Endothelial cell of umbilical vein (primary cell): ENCODE results near the gene MED22. TPM values are rescaled to one million over a fixed set of nuclear protein-coding genes. Genes with fewer than 3 reads are reported as not detected.

Source experiments
- BruUV-seq: library from RNA; stranded (reverse); fragments of 400-500 nt; replicated peaks from 2 replicates; lab custom pipeline; 2021; lab: Mats Ljungman, UMichigan
- CTCF ChIA-PET: fragments of 300-600, 350-600 bp; sonication (Branson Sonifier 250); formaldehyde crosslinking; loops from one replicate; lab custom pipeline; 2021; ENCODE audit warnings: antibody characterized with exemption, inconsistent platforms; lab: Charles Lee
- POLR2A ChIA-PET: fragments of 300-600, 350-600 bp; sonication (Branson Sonifier 250); formaldehyde crosslinking; loops from one replicate; lab custom pipeline; 2021; ENCODE audit warnings: antibody characterized with exemption, inconsistent platforms; lab: Charles Lee
- DNase-seq: peaks from one replicate; pipeline ENCODE4 v3.0.0-alpha.2; 2011; ENCODE audit warnings: low read depth, low spot score
- FAIRE-seq: peaks from 2 replicates; lab custom pipeline; 2011; peaks lifted over from hg19 to GRCh38; lab: Jason Lieb, UNC
- H2AFZ ChIP-seq: 2 replicates; pipeline ENCODE4 v1.6.0; 2012; ENCODE audit warnings: low read depth, low read length, control low read depth, inconsistent platforms
- H3K27ac ChIP-seq: 2 replicates; pipeline ENCODE4 v1.5.1; 2011; ENCODE audit warnings: low read depth, mild to moderate bottlenecking, control low read depth, low read length, moderate library complexity; ENCODE audit not compliant: insufficient read depth
- H3K27me3 ChIP-seq, 2 experiments: 2 replicates each; pipeline versions ENCODE4 v1.6.0 to v1.6.1; 2011; ENCODE audit warnings: low read length in 2 of 2, mixed read lengths in 1 of 2; ENCODE audit not compliant: control insufficient read depth in 2 of 2, insufficient read depth in 2 of 2
- H3K36me3 ChIP-seq, 2 experiments: 2 replicates in 1 of 2; 3 replicates in 1 of 2; pipeline ENCODE4 v1.5.1; 2011; ENCODE audit warnings: low read length in 2 of 2, mild to moderate bottlenecking in 1 of 2, moderate library complexity in 1 of 2; ENCODE audit not compliant: control insufficient read depth in 2 of 2, insufficient read depth in 2 of 2; ENCODE audit errors: extremely low read depth in 1 of 2
- H3K4me1 ChIP-seq: 3 replicates; pipeline ENCODE4 v1.5.1; 2011; ENCODE audit warnings: mild to moderate bottlenecking, low read length; ENCODE audit not compliant: control insufficient read depth, insufficient read depth; ENCODE audit errors: extremely low read depth
- H3K4me2 ChIP-seq: 2 replicates; pipeline ENCODE4 v1.6.1; 2011; ENCODE audit warnings: low read length, control low read depth, mixed read lengths; ENCODE audit not compliant: insufficient read depth
- H3K4me3 ChIP-seq, 3 experiments: fragments of 200-600 bp in 1 of 3; sonication (generic), shearing (Covaris generic) in 1 of 3; replicated peaks in 1 of 3; 2 replicates each; pipeline ENCODE4 v1.5.1; 2011 to 2016; ENCODE audit warnings: control low read depth in 3 of 3, low read length in 3 of 3, mild to moderate bottlenecking in 2 of 3, inconsistent platforms in 1 of 3, low read depth in 1 of 3, moderate library complexity in 1 of 3; ENCODE audit not compliant: insufficient read depth in 1 of 3
- H3K79me2 ChIP-seq: 2 replicates; pipeline ENCODE4 v1.6.0; 2012; ENCODE audit warnings: low read length, inconsistent platforms; ENCODE audit not compliant: control insufficient read depth, insufficient read depth
- H3K9ac ChIP-seq: replicated peaks from 2 replicates; pipeline ENCODE3; 2011; ENCODE audit warnings: low read length, control low read depth; ENCODE audit not compliant: insufficient read depth; ENCODE audit errors: extremely low read depth
- H3K9me1 ChIP-seq: replicated peaks from 3 replicates; pipeline ENCODE4 v1.6.0; 2011; ENCODE audit warnings: mild to moderate bottlenecking, low read length; ENCODE audit not compliant: control insufficient read depth, insufficient read depth; ENCODE audit errors: extremely low read depth
- H3K9me3 ChIP-seq: replicated peaks from 2 replicates; pipeline ENCODE4 v1.5.1; 2012; ENCODE audit warnings: low read length, inconsistent platforms; ENCODE audit not compliant: control insufficient read depth, insufficient read depth
- H4K20me1 ChIP-seq: replicated peaks from 2 replicates; pipeline ENCODE3; 2011; ENCODE audit warnings: mild to moderate bottlenecking, low read length; ENCODE audit not compliant: control insufficient read depth, insufficient read depth; ENCODE audit errors: extremely low read depth
- CTCF ChIP-seq, 2 donors: IDR thresholded peaks; 1 replicate in 1 of 2; 2 replicates in 1 of 2; pipeline ENCODE4 v1.5.1; 2011; ENCODE audit warnings: low read length in 2 of 2, mild to moderate bottlenecking in 2 of 2, moderate library complexity in 2 of 2, control low read depth in 1 of 2, inconsistent platforms in 1 of 2, low read depth in 1 of 2; ENCODE audit not compliant: insufficient read depth in 1 of 2; ENCODE audit errors: extremely low read depth in 1 of 2
- EZH2 ChIP-seq: IDR thresholded peaks from 2 replicates; pipeline ENCODE4 v1.6.1; 2012; ENCODE audit warnings: borderline replicate concordance, low read depth, mild to moderate bottlenecking, moderate library complexity, low read length, inconsistent platforms; ENCODE audit not compliant: severe bottlenecking
- GATA2 ChIP-seq: IDR thresholded peaks from 2 replicates; pipeline ENCODE4 v1.7.0; 2011; ENCODE audit warnings: low read depth, mild to moderate bottlenecking, moderate library complexity, mixed read lengths, low read length; ENCODE audit not compliant: insufficient read length, insufficient read depth
- JUN ChIP-seq: IDR thresholded peaks from 2 replicates; pipeline ENCODE4 v1.6.1; 2011; ENCODE audit warnings: borderline replicate concordance, low read depth; ENCODE audit not compliant: insufficient read length, insufficient read depth
- MYC ChIP-seq: IDR thresholded peaks from one replicate; pipeline ENCODE4 v1.6.1; 2011; ENCODE audit warnings: mild to moderate bottlenecking, low read depth, low read length
- POLR2A ChIP-seq: IDR thresholded peaks from 2 replicates; pipeline ENCODE4 v1.6.1; 2012; ENCODE audit warnings: low read depth, mild to moderate bottlenecking, control low read depth, low read length
- POLR2AphosphoS5 ChIP-seq: IDR thresholded peaks from 2 replicates; pipeline ENCODE4 v1.6.1; 2012; ENCODE audit warnings: low read depth, mild to moderate bottlenecking, control low read depth, low read length, moderate library complexity; ENCODE audit not compliant: insufficient read depth
- dilution Hi-C: fragments of 300-500 bp; cut with MboI; formaldehyde crosslinking; loops from one replicate; pipeline ENCODE4 v1.15.0; 2019; ENCODE audit warnings: low sequenced_read_pairs; ENCODE audit not compliant: extremely low pct_ligation_motif_present
- intact Hi-C: fragments of 100-400 bp; cut with micrococcal nuclease; formaldehyde crosslinking; loops from one replicate; pipeline ENCODE4 v1.10.0; 2022
- polyA plus RNA-seq, 4 experiments: library from polyadenylated mRNA; depleted of rRNA in 3 of 4; stranded (reverse) in 3 of 4; unstranded in 1 of 4; fragments of >200 nt; gene quantifications; 2 replicates each; pipeline versions ENCODE4 v1.2.1 to v1.2.3, GENCODE V29; 2011 to 2012; ENCODE audit warnings: missing spikeins in 1 of 4
- total RNA-seq: library from RNA; stranded (reverse); gene quantifications from 2 replicates; pipeline ENCODE4 v1.2.3, GENCODE V29; 2021
- TF ChIP-seq, protein P1 (sequence below): IDR thresholded peaks from 2 replicates; pipeline ENCODE4 v1.6.1; 2011; ENCODE audit not compliant: insufficient read depth, insufficient read length

Gene MED22
- total and polyA plus RNA-seq, 2 donors (not counting 3 experiments of a cell fraction or from before 2014, with no cell fraction given), result 25.7 to 27.4 TPM

DNA sequence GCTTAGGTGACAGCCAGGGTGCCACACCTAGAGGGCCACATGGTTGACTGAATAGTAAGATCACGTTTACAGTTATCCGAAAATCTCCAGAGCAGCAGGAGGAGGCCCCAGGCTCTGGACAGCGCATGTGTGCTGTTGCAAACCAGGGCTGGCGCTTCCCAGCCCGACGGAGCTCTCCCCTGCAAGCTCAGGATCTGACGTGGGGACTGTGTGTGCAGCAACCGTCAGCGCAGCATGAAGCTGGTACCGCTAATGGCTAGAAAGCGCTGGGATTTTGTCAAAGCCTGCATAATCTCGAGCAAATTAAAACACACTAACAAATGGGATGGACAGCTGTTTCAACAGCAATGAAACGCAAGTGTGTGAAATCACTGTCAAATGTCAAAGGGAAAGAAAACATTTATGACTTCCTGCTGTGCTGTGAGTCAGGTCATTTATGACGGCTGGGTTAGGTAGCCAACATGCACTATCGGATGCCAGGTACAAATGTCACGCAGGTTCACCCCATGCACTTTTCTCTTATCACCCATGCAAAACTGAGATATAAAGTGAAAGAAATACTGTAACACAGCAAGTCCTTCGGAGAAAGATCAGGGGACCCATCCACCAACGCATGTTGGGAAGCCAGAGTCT lies 20.4 kb upstream of the MED22 start:
- no peak overlapping the region for H3K4me3 ChIP-seq
- no peak overlapping the region for H3K9ac ChIP-seq
- POLR2A ChIA-PET, result interaction anchor here (1.5 kb wide), 1 partner anchor 18 kb away, joined by 3 read pairs; no protein-coding TSS in a partner anchor
- H3K27ac ChIP-seq, result peak overlapping the region; percentile 1
- dilution Hi-C loops, result no loop called here
- H3K4me1 ChIP-seq, result peaks cover 15% of the 10 kb centered on the region
- no peaks in the 10 kb centered on the region for H3K9me1 ChIP-seq
- H3K27me3 ChIP-seq, result no peaks in the 10 kb centered on the region
- peak overlapping the region; percentile 9 for H3K4me2 ChIP-seq
- DNase-seq (peak; percentile 29), FAIRE-seq (peak; percentile 87)
- no peak overlapping the region for H2AFZ ChIP-seq
- no peaks in the 10 kb centered on the region for H4K20me1 ChIP-seq
- no peaks in the 10 kb centered on the region for H3K9me3 ChIP-seq
- H3K36me3 ChIP-seq, result peaks cover 21 to 63% of the 10 kb centered on the region in 2 experiments
- BruUV-seq, result no TSS peak
- CTCF ChIA-PET, result interaction anchor here (1.0 to 1.1 kb wide), 2 partner anchors 8 to 20 kb away, joined by 3 read pairs; partner anchors contain the start of genes MED22, RPL7A and STKLD1
- peaks cover 86% of the 10 kb centered on the region for H3K79me2 ChIP-seq
- intact Hi-C loops, result no loop called here
- TF ChIP-seq EZH2, result no peak
- TF ChIP-seq, protein P1, sequence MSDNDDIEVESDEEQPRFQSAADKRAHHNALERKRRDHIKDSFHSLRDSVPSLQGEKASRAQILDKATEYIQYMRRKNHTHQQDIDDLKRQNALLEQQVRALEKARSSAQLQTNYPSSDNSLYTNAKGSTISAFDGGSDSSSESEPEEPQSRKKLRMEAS, result no peak
- TF ChIP-seq GATA2, result no peak
- no peak for TF ChIP-seq MYC
- peak; percentile 7 for TF ChIP-seq JUN
- no peak for TF ChIP-seq POLR2A
- no peak for TF ChIP-seq POLR2AphosphoS5
- TF ChIP-seq CTCF (IDR thresholded peaks at IDR 0.05; ENCODE audit: extremely low read depth in 1 of 2, insufficient read depth in 1 of 2, low read depth in 1 of 2, low read length in 2 of 2), result no peak
